Measurements from ENCODE around the gene B4GALNT3. TPM values are rescaled to one million over a fixed set of nuclear protein-coding genes. Genes with fewer than 3 reads are reported as not detected.

B4GALNT3 gene
- total and polyA plus RNA-seq, 4 donors, result 1.7 to 36.1 (median 13.0) TPM

GRCh38 chr12:561908-562593 lies 102.3 kb downstream of the B4GALNT3 start:
- Histone ChIP-seq H3K27me3 (ENCODE audit: control insufficient read depth in 3 of 3, insufficient read depth in 3 of 3, low read length in 2 of 3) (no peaks in the 10 kb centered on the region), H3K9ac (ENCODE audit: insufficient read depth in 1 of 2, low read length in 2 of 2) (no peak overlapping the region), H3K36me3 (ENCODE audit: control insufficient read depth in 4 of 4, insufficient read depth in 4 of 4, low read length in 4 of 4) (peaks cover 0 to 6% (median 0%) of the 10 kb centered on the region in 4 donors), H3K27ac (ENCODE audit: low read depth in 1 of 2, low read length in 1 of 2) (peak overlapping the region in 1 of 2 donors; percentile 66), H3K4me1 (ENCODE audit: control insufficient read depth in 5 of 5, insufficient read depth in 5 of 5, low read length in 5 of 5) (no peaks in the 10 kb centered on the region), H3K9me3 (ENCODE audit: control insufficient read depth in 4 of 4, insufficient read depth in 3 of 4, low read length in 3 of 4) (no peaks in the 10 kb centered on the region), H3K4me3 (no peak overlapping the region)
- DNase-seq (peak in 2 of 3 donors; percentile 24 to 27), ATAC-seq (ENCODE audit: insufficient read depth, low FRiP score) (peak; percentile 69)
- WGBS, 2 donors, result 24 to 50% methylated on average over 19 of the region's 19 CpGs
- TF ChIP-seq CTCF (IDR thresholded peaks at IDR 0.05; ENCODE audit: control extremely low read depth, extremely low read depth), result no peak

- Histone ChIP-seq H3K9ac (ENCODE audit: insufficient read depth in 1 of 2, low read length in 2 of 2) (no peak overlapping the region), H3K4me3 (no peak overlapping the region), H3K36me3 (ENCODE audit: control insufficient read depth in 4 of 4, insufficient read depth in 4 of 4, low read length in 4 of 4) (peaks cover 0 to 6% (median 0%) of the 10 kb centered on the region in 4 donors), H3K9me3 (ENCODE audit: control insufficient read depth in 4 of 4, insufficient read depth in 3 of 4, low read length in 3 of 4) (no peaks in the 10 kb centered on the region), H3K27me3 (ENCODE audit: control insufficient read depth in 3 of 3, insufficient read depth in 3 of 3, low read length in 2 of 3) (no peaks in the 10 kb centered on the region), H3K27ac (ENCODE audit: low read depth in 1 of 2, low read length in 1 of 2) (peak overlapping the region in 1 of 2 donors; percentile 66), H3K4me1 (ENCODE audit: control insufficient read depth in 5 of 5, insufficient read depth in 5 of 5, low read length in 5 of 5) (no peaks in the 10 kb centered on the region)
- TF ChIP-seq CTCF (IDR thresholded peaks at IDR 0.05; ENCODE audit: control extremely low read depth, extremely low read depth), result no peak
- 81 to 88% methylated on average over 12 of the region's 12 CpGs for WGBS, 2 donors
- no peak for ATAC-seq (ENCODE audit: insufficient read depth, low FRiP score)
- no peak for DNase-seq
These were observed 102.9 kb downstream of the B4GALNT3 start for GRCh38 chr12:562634-563033.

- no peak for DNase-seq
- H3K27me3 ChIP-seq (ENCODE audit: control insufficient read depth in 3 of 3, insufficient read depth in 3 of 3, low read length in 2 of 3), result no peaks in the 10 kb centered on the region
- TF ChIP-seq CTCF (IDR thresholded peaks at IDR 0.05; ENCODE audit: control extremely low read depth, extremely low read depth), result no peak
- peak overlapping the region in 1 of 2 donors; percentile 20 for H3K27ac ChIP-seq (ENCODE audit: low read depth in 1 of 2, low read length in 1 of 2)
- WGBS, 2 donors, result 36 to 62% methylated on average over 8 of the region's 8 CpGs
- H3K4me1 ChIP-seq (ENCODE audit: control insufficient read depth in 5 of 5, insufficient read depth in 5 of 5, low read length in 5 of 5), result no peaks in the 10 kb centered on the region
- ATAC-seq (ENCODE audit: insufficient read depth, low FRiP score), result no peak
- peaks cover 0 to 6% (median 0%) of the 10 kb centered on the region in 4 donors for H3K36me3 ChIP-seq (ENCODE audit: control insufficient read depth in 4 of 4, insufficient read depth in 4 of 4, low read length in 4 of 4)
- no peaks in the 10 kb centered on the region for H3K9me3 ChIP-seq (ENCODE audit: control insufficient read depth in 4 of 4, insufficient read depth in 3 of 4, low read length in 3 of 4)
- no peak overlapping the region for H3K9ac ChIP-seq (ENCODE audit: insufficient read depth in 1 of 2, low read length in 2 of 2)
- H3K4me3 ChIP-seq, result no peak overlapping the region
These were observed 103.6 kb downstream of the B4GALNT3 start for GRCh38 chr12:563250-563781.

Data from lung (tissue), 12 donors.